ENCODE measurements around the gene FBXL13.
"Not testable (repeated sequence)": the region's sequence is repeated elsewhere in the genome, so short reads cannot be mapped to it uniquely, and the experiment has no call there.

The FBXL13 gene

GRCh38 chr7:103031024-103031423 is 43.6 kb downstream of the FBXL13 start:
- H3K4me3 ChIP-seq (ENCODE audit: low read depth in 1 of 2, low read length in 1 of 2) = no peak overlapping the region
- no peaks in the 10 kb centered on the region for H3K27me3 ChIP-seq
- no peak overlapping the region for H3K27ac ChIP-seq
- H3K4me1 ChIP-seq (ENCODE audit: control insufficient read depth in 1 of 2, insufficient read depth in 1 of 2, low read depth in 1 of 2, low read length in 1 of 2) = no peaks in the 10 kb centered on the region
- no peaks in the 10 kb centered on the region for H3K36me3 ChIP-seq
- TF ChIP-seq, protein P1, sequence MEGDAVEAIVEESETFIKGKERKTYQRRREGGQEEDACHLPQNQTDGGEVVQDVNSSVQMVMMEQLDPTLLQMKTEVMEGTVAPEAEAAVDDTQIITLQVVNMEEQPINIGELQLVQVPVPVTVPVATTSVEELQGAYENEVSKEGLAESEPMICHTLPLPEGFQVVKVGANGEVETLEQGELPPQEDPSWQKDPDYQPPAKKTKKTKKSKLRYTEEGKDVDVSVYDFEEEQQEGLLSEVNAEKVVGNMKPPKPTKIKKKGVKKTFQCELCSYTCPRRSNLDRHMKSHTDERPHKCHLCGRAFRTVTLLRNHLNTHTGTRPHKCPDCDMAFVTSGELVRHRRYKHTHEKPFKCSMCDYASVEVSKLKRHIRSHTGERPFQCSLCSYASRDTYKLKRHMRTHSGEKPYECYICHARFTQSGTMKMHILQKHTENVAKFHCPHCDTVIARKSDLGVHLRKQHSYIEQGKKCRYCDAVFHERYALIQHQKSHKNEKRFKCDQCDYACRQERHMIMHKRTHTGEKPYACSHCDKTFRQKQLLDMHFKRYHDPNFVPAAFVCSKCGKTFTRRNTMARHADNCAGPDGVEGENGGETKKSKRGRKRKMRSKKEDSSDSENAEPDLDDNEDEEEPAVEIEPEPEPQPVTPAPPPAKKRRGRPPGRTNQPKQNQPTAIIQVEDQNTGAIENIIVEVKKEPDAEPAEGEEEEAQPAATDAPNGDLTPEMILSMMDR (IDR thresholded peaks at IDR 0.05) = no peak
- no peaks in the 10 kb centered on the region for H3K9me3 ChIP-seq

- Histone ChIP-seq H3K36me3 (no peaks in the 10 kb centered on the region), H3K27ac (no peak overlapping the region), H3K9me3 (no peaks in the 10 kb centered on the region), H3K4me3 (ENCODE audit: low read depth in 1 of 2, low read length in 1 of 2) (no peak overlapping the region), H3K4me1 (ENCODE audit: control insufficient read depth in 1 of 2, insufficient read depth in 1 of 2, low read depth in 1 of 2, low read length in 1 of 2) (peaks cover 0 to 8% of the 10 kb centered on the region in 2 experiments), H3K27me3 (no peaks in the 10 kb centered on the region)
- TF ChIP-seq, protein P1 (IDR thresholded peaks at IDR 0.05) = no peak
Observed at GRCh38 chr7:103025341-103025740, 49.3 kb downstream of the FBXL13 start.

- not testable (repeated sequence) for H3K4me1 ChIP-seq (ENCODE audit: control insufficient read depth in 1 of 2, insufficient read depth in 1 of 2, low read depth in 1 of 2, low read length in 1 of 2); H3K27me3 ChIP-seq; H3K4me3 ChIP-seq (ENCODE audit: low read depth in 1 of 2, low read length in 1 of 2); H3K9me3 ChIP-seq; H3K27ac ChIP-seq; H3K36me3 ChIP-seq
Observed at GRCh38 chr7:103023578-103023977, 51.0 kb downstream of the FBXL13 start.

- not testable (repeated sequence) for H3K27me3 ChIP-seq
Observed at GRCh38 chr7:103021490-103021889, 53.1 kb downstream of the FBXL13 start.

DNA sequence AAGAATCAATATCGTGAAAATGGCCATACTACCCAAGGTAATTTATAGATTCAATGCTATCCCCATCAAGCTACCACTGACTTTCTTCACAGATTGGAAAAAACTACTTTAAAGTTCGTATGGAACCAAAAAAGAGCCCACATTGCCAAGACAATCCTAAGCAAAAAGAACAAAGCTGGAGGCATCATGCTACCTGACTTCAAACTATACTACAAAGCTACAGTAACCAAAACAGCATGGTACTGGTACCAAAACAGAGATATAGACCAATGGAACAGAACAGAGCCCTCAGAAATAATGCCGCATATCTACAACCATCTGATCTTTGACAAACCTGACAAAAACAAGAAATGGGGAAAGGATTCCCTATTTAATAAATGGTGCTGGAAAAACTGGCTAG is 53.7 kb downstream of the FBXL13 start:
- not testable (repeated sequence) for H3K27me3 ChIP-seq; H3K9me3 ChIP-seq; H3K36me3 ChIP-seq; H3K4me1 ChIP-seq (ENCODE audit: control insufficient read depth in 1 of 2, insufficient read depth in 1 of 2, low read depth in 1 of 2, low read length in 1 of 2); H3K27ac ChIP-seq; H3K4me3 ChIP-seq (ENCODE audit: low read depth in 1 of 2, low read length in 1 of 2)

More at GRCh38 chr7:103021490-103021889, 53.1 kb downstream of the FBXL13 start:
- not testable (repeated sequence) for H3K4me3 ChIP-seq (ENCODE audit: low read depth in 1 of 2, low read length in 1 of 2); H3K27ac ChIP-seq; H3K9me3 ChIP-seq; H3K4me1 ChIP-seq (ENCODE audit: control insufficient read depth in 1 of 2, insufficient read depth in 1 of 2, low read depth in 1 of 2, low read length in 1 of 2); H3K36me3 ChIP-seq

DNA sequence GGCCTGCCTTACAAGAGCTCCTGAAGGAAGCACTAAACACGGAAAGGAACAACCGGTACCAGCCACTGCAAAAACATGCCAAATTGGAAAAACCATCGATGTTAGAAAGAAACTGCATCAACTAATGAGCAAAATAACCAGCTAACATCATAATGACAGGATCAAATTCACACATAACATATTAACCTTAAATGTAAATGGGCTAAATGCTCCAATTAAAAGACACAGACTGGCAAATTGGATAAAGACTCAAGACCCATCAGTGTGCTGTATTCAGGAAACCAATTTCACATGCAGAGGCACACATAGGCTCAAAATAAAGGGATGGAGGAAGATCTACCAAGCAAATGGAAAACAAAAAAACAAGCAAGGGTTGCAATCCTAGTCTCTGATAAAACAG is 56.3 kb downstream of the FBXL13 start:
- H3K36me3 ChIP-seq; H3K27ac ChIP-seq; H3K4me1 ChIP-seq (ENCODE audit: control insufficient read depth in 1 of 2, insufficient read depth in 1 of 2, low read depth in 1 of 2, low read length in 1 of 2); H3K27me3 ChIP-seq; H3K9me3 ChIP-seq; H3K4me3 ChIP-seq (ENCODE audit: low read depth in 1 of 2, low read length in 1 of 2): not testable (repeated sequence)

DNA sequence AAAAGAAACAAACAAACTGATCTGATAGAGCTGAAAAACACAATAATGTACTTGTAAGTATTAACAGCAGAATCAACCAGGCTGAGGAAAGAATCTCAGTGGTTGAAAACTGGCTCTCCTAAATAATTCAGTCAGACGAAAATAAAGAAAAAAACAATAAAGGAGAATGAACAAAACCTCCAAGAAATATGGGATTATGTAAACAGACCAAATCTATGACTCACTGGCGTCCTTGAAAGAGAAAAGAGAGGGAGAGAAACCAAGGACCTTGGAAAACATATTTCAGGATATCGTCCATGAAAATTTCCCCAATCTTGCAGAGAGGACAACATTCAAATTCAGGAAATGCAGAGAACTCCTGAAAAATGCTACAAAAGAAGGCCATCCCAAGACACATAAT is 62.9 kb downstream of the FBXL13 start:
- no peak overlapping the region for H3K4me3 ChIP-seq (ENCODE audit: low read depth in 1 of 2, low read length in 1 of 2)
- H3K27ac ChIP-seq = no peak overlapping the region
- TF ChIP-seq, protein P1 (IDR thresholded peaks at IDR 0.05) = no peak
- no peaks in the 10 kb centered on the region for H3K9me3 ChIP-seq
- no peaks in the 10 kb centered on the region for H3K27me3 ChIP-seq
- no peaks in the 10 kb centered on the region for H3K36me3 ChIP-seq
- no peaks in the 10 kb centered on the region for H3K4me1 ChIP-seq (ENCODE audit: control insufficient read depth in 1 of 2, insufficient read depth in 1 of 2, low read depth in 1 of 2, low read length in 1 of 2)

- H3K36me3 ChIP-seq = no peaks in the 10 kb centered on the region
- H3K9me3 ChIP-seq = no peaks in the 10 kb centered on the region
- H3K27ac ChIP-seq = no peak overlapping the region
- H3K4me1 ChIP-seq (ENCODE audit: control insufficient read depth in 1 of 2, insufficient read depth in 1 of 2, low read depth in 1 of 2, low read length in 1 of 2) = no peaks in the 10 kb centered on the region
- H3K27me3 ChIP-seq = no peaks in the 10 kb centered on the region
- no peak overlapping the region for H3K4me3 ChIP-seq (ENCODE audit: low read depth in 1 of 2, low read length in 1 of 2)
- TF ChIP-seq, protein P1 (IDR thresholded peaks at IDR 0.05) = no peak
Observed at GRCh38 chr7:103010211-103010610, 64.4 kb downstream of the FBXL13 start.
